Smooth muscle cell (in vitro differentiated cells): Measurements from ENCODE around the gene CZIB. TPM values are rescaled to one million over a fixed set of nuclear protein-coding genes. Genes with fewer than 3 reads are reported as not detected.

Experiments
- DNase-seq: peaks from one replicate; lab custom pipeline; 2025; ENCODE audit not compliant: unreplicated experiment; lab: John Stamatoyannopoulos, UW
- H2AFZ ChIP-seq: fragments of 200-600 bp; sonication (generic); 2 replicates; pipeline ENCODE4 v1.6.0; 2016; ENCODE audit warnings: antibody characterized with exemption, low read depth, mild to moderate bottlenecking
- H3F3A ChIP-seq: fragments of 200-600 bp; sonication (generic); 2 replicates; pipeline ENCODE4 v1.6.0; 2017; ENCODE audit warnings: antibody characterized with exemption, low read depth
- H3K27ac ChIP-seq: fragments of 200-600 bp; sonication (generic); 2 replicates; pipeline ENCODE4 v1.5.1; 2016; ENCODE audit warnings: low read depth, mild to moderate bottlenecking
- H3K27me3 ChIP-seq: fragments of 200-600 bp; sonication (generic); 2 replicates; pipeline ENCODE4 v1.6.1; 2016; ENCODE audit warnings: low read depth, mild to moderate bottlenecking
- H3K36me3 ChIP-seq: fragments of 200-600 bp; sonication (generic); 2 replicates; pipeline ENCODE4 v1.5.1; 2016; ENCODE audit warnings: low read depth
- H3K4me1 ChIP-seq: fragments of 200-600 bp; sonication (generic); 2 replicates; pipeline ENCODE4 v1.5.1; 2016; ENCODE audit warnings: low read depth
- H3K4me2 ChIP-seq: fragments of 200-600 bp; sonication (generic); 2 replicates; pipeline ENCODE4 v1.6.0; 2016; ENCODE audit warnings: mild to moderate bottlenecking
- H3K4me3 ChIP-seq: fragments of 200-600 bp; sonication (generic); 2 replicates; pipeline ENCODE4 v1.5.1; 2016; ENCODE audit warnings: mild to moderate bottlenecking
- H3K79me2 ChIP-seq: fragments of 200-600 bp; sonication (generic); 2 replicates; pipeline ENCODE4 v1.6.0; 2016; ENCODE audit warnings: low read depth, mild to moderate bottlenecking
- H3K9ac ChIP-seq: fragments of 200-600 bp; sonication (generic); 2 replicates; pipeline ENCODE4 v1.6.0; 2016; ENCODE audit warnings: low read depth
- H3K9me3 ChIP-seq: fragments of 200-600 bp; sonication (generic); replicated peaks from 2 replicates; pipeline ENCODE4 v1.5.1; 2016; ENCODE audit warnings: low read depth
- H4K20me1 ChIP-seq: fragments of 200-600 bp; sonication (generic); 2 replicates; pipeline ENCODE4 v1.6.0; 2016; ENCODE audit warnings: low read depth
- WGBS: methylation state at CpG from one replicate; pipeline ENCODE4 v1.1.7; 2016; ENCODE audit warnings: low lambda C conversion rate; 5-methylcytosine and 5-hydroxymethylcytosine counted together
- polyA plus RNA-seq: library from polyadenylated mRNA; unstranded; fragments of >200 nt; fragmentation: Nextera tagmentation; extraction: Ambion mirVana; gene quantifications from 2 replicates; pipeline ENCODE4 v1.2.1, GENCODE V29; 2016
- total RNA-seq: library from RNA; depleted of rRNA; stranded (reverse); fragments of >200 nt; gene quantifications from 2 replicates; pipeline ENCODE4 v1.2.3, GENCODE V29; 2014
- TF ChIP-seq, protein P1 (sequence below): fragments of 200-600 bp; sonication (generic); IDR thresholded peaks from 2 replicates; pipeline ENCODE4 v1.5.1; 2017; ENCODE audit warnings: borderline replicate concordance, mild to moderate bottlenecking, antibody characterized with exemption; ENCODE audit not compliant: insufficient read depth, poor library complexity, severe bottlenecking

Gene CZIB
- total and polyA plus RNA-seq, 2 experiments from 2014 or later: 47.9 to 49.4 TPM

- TF ChIP-seq, protein P1, sequence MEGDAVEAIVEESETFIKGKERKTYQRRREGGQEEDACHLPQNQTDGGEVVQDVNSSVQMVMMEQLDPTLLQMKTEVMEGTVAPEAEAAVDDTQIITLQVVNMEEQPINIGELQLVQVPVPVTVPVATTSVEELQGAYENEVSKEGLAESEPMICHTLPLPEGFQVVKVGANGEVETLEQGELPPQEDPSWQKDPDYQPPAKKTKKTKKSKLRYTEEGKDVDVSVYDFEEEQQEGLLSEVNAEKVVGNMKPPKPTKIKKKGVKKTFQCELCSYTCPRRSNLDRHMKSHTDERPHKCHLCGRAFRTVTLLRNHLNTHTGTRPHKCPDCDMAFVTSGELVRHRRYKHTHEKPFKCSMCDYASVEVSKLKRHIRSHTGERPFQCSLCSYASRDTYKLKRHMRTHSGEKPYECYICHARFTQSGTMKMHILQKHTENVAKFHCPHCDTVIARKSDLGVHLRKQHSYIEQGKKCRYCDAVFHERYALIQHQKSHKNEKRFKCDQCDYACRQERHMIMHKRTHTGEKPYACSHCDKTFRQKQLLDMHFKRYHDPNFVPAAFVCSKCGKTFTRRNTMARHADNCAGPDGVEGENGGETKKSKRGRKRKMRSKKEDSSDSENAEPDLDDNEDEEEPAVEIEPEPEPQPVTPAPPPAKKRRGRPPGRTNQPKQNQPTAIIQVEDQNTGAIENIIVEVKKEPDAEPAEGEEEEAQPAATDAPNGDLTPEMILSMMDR: no peak
- Histone ChIP-seq H3K4me2 (no peak overlapping the region), H3K27me3 (no peaks in the 10 kb centered on the region), H3K27ac (no peak overlapping the region), H3K36me3 (no peaks in the 10 kb centered on the region), H4K20me1 (no peaks in the 10 kb centered on the region), H3K4me3 (no peak overlapping the region), H3K9ac (no peak overlapping the region), H2AFZ (no peak overlapping the region), H3K4me1 (no peaks in the 10 kb centered on the region), H3K9me3 (no peaks in the 10 kb centered on the region), H3F3A (no peaks in the 10 kb centered on the region), H3K79me2 (no peaks in the 10 kb centered on the region)
- WGBS: 93% methylated on average over 4 of the region's 4 CpGs
- no peak for DNase-seq
These were observed 29.9 kb upstream of the CZIB start for GRCh38 chr1:53250325-53250724.

DNA sequence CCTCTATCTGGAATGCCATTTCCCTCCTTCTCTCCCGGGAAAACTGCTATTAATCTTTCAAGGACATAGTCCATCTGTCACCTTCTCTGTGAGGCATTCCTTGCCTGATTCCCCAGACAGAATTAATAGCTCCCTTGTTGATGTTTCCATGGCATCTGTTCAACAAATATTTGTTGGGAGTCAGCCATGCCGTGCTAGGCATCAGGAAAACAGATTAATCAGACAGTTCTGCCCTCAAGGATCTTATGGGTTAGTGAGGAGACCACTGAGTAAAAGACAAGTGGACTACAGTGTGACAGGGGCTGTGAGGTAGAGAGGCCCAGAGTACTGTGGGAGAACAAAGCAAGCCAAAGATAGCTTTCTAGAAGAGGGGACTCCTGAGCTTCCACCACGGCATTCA is 29.3 kb upstream of the CZIB start:
- Histone ChIP-seq H3K36me3 (no peaks in the 10 kb centered on the region), H3K4me3 (no peak overlapping the region), H3K4me1 (no peaks in the 10 kb centered on the region), H2AFZ (no peak overlapping the region), H3K4me2 (no peak overlapping the region), H3K9ac (no peak overlapping the region), H4K20me1 (no peaks in the 10 kb centered on the region), H3K9me3 (no peaks in the 10 kb centered on the region), H3F3A (no peaks in the 10 kb centered on the region), H3K79me2 (no peaks in the 10 kb centered on the region), H3K27me3 (no peaks in the 10 kb centered on the region), H3K27ac (no peak overlapping the region)
- WGBS: 89% methylated on average over 3 of the region's 3 CpGs
- TF ChIP-seq, protein P1: no peak
- no peak for DNase-seq

DNA sequence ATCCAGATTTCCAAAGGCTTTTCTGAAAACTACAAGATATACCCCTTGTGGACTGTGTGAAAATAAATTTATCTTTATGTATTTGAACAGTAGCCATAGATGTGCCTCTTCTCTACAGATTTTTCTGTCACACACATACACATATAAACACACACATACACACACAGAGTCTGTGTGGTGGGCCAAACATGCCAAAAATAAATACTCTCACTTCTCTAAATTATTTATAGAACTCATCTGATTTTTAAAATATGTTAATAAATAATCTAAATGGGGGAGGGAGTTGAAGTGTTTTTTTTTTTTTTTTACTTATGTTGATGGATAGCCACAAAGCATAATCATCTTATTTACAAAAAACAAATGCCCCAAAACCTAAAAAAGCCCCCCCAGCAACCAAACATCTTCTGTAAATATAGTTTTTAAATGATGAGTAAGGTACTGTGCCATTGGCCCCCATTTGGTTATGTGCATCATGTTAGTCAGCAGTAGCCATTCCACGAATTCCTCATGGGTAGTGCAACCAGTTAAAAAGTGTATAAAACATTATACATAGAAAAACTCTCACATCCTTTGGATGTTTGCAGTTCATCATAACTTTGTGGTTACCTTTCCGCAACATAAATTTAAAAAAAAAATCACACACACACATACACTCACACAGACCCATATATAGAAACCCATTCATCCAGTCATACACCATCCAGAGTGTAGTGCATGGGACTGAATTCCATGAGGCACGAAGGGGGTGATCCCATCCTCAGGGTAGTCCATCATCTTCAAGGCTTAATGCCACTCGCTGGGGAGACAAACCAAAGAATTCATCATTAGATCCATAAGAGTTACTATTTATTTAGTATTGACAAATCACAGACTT is 26.1 kb upstream of the CZIB start:
- H3K9me3 ChIP-seq: no peaks in the 10 kb centered on the region
- H3K4me2 ChIP-seq: no peak overlapping the region
- H3K4me1 ChIP-seq: no peaks in the 10 kb centered on the region
- no peak overlapping the region for H3K27ac ChIP-seq
- H3F3A ChIP-seq: no peaks in the 10 kb centered on the region
- H3K27me3 ChIP-seq: no peaks in the 10 kb centered on the region
- TF ChIP-seq, protein P1: no peak
- H3K36me3 ChIP-seq: no peaks in the 10 kb centered on the region
- H4K20me1 ChIP-seq: no peaks in the 10 kb centered on the region
- DNase-seq: no peak
- no peaks in the 10 kb centered on the region for H3K79me2 ChIP-seq
- H3K9ac ChIP-seq: no peak overlapping the region
- no peak overlapping the region for H2AFZ ChIP-seq
- 94% methylated on average over 4 of the region's 4 CpGs for WGBS
- no peak overlapping the region for H3K4me3 ChIP-seq

GRCh38 chr1:53244141-53244540 is 23.7 kb upstream of the CZIB start:
- no peak overlapping the region for H2AFZ ChIP-seq
- H3K27me3 ChIP-seq: no peaks in the 10 kb centered on the region
- DNase-seq: no peak
- no peaks in the 10 kb centered on the region for H3K36me3 ChIP-seq
- no peaks in the 10 kb centered on the region for H3F3A ChIP-seq
- no peak overlapping the region for H3K4me3 ChIP-seq
- peaks cover 1% of the 10 kb centered on the region for H3K4me1 ChIP-seq
- H3K9ac ChIP-seq: no peak overlapping the region
- no peaks in the 10 kb centered on the region for H3K79me2 ChIP-seq
- H4K20me1 ChIP-seq: no peaks in the 10 kb centered on the region
- TF ChIP-seq, protein P1: no peak
- H3K9me3 ChIP-seq: no peaks in the 10 kb centered on the region
- no peak overlapping the region for H3K27ac ChIP-seq
- H3K4me2 ChIP-seq: no peak overlapping the region
- 86% methylated on average over 4 of the region's 4 CpGs for WGBS
